Suppressor macrophage treated with lipopolysaccharide for 4 hours (primary cell): ENCODE data around the gene SETMAR.
"Not testable (repeated sequence)": the region's sequence is repeated elsewhere in the genome, so short reads cannot be mapped to it uniquely, and the experiment has no call there.

Experiments
- DNase-seq: peaks from one replicate; pipeline ENCODE4 v3.0.0-alpha.2; 2020

Gene SETMAR

DNA sequence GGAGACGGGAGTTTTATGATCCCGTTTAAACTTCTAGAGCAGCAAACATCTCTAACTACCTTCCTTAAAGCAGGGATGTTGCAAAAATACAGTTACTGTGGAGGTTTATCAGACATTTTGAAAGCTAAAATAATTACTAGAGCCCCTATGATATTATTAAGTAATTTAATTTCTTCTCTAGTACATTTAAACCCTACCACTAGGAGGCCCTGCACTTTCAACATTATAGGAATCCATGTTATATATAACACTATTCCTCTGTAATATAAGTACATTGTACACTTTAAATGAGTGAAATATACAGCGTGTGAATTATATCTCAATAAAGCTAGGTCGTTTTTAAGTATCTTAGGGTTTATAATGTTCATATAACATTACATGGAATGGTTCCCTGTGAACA is 11.5 kb downstream of the SETMAR start:
- peak; percentile 18 for DNase-seq

DNA sequence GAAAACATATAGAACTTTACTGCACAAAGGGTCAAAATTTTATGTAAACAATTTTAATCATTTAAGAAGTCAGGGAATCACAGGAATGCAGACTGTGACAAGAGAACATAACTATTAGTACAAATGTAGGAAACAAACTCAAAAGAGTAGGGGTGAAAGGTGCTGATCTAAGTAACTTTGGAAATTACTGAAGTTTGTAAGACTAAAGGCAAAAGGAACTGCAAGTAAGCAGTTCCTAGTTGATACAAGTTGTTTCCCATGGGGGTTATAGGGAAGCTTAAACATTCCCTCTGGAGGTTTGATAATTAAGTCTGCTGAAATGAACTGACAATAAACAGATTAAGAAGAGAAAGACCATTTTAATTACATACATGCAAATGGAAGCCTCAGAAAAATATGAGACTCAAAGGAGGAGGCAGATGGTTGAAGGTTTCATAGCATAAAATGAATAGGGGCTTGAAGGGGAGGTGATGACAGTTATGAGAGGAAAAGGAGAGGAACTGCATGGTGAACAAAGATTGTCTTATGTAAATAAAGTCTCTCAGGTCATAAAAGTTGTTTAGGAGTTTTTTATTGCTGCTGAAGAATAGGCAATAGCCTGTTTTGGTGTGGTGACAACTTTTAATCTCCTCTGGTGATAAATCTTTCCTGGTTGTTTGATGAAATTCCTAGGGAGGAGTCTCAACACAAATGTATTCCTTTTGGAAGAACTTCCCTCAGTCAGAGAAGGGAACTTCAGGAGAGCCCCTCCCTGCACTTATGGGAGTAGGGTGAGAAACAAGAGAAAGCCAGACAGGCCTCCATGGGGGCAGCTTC is 17.1 kb downstream of the SETMAR start:
- peak; percentile 29 for DNase-seq

DNA sequence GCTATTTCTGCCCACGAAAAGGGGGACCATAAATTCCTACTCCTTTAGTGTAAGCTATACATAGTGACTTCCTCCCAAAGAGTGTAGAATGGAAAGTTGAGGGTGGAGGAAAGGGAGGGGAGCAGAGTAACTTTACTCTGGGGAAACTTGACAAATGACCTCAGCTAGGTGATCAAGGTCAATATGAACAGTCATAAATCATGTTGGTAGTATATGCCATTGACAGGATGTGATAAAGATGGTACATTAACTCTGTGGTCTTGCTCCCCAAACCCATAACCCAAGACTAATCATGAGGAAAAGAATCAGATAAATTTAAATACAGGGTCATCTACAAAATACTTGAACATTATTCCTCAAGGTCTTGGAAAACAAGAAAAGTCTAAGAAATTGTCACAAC is 18.6 kb downstream of the SETMAR start:
- DNase-seq, result no peak

DNA sequence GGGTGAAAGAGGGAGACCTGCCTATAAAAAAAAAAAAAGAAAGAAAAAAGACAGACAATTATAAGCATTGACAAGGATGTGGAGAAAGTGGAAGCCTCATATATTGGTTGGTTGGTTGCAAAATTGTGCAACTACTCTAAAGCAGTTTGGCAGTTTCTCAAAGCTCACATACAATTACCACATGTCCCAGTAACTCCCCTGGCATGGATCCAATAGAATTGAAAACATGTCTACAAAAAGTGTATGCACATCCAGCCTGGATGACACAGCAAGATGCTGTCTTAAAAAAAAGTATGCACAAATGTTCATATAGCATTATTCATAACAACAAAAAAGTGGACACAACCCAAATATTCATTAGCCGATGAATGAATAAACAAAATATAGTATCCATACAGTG is 19.5 kb downstream of the SETMAR start:
- peak; percentile 85 for DNase-seq

DNA sequence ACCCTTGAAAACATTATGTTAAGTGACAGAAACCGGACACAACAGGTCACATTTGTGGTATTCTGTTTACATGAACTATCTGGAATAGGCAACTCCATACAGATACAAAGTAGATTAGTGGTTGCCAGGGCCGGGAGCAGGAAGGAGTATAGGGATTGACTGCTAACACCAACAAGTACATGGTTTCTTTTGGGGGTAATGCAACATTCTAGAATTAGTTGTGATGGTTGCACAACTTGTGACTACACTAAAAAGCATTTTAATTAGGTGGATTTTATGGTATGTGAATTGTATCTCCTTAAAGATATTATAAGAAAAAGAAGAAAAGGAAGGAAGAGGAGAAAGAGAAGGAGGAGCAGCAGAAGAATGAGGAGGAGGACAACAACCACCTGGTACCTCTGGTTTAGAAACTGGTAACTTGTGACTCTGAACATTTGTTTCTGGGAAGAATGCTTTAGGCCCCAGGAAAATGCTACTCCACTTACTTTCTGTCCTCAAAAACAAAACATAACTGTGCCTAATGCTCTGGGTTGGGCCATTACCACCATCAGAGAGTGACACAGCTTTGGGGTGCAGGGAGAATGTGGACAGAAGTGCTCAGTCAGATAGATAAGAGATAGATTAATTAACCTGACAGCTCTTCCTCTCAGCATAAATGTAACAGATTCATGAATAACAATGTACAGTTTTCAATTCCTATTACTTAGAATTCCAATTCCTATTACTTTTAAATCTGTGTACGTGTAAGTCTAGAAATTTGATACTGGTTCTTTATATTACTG is 20.3 kb downstream of the SETMAR start:
- DNase-seq, result no peak

DNA sequence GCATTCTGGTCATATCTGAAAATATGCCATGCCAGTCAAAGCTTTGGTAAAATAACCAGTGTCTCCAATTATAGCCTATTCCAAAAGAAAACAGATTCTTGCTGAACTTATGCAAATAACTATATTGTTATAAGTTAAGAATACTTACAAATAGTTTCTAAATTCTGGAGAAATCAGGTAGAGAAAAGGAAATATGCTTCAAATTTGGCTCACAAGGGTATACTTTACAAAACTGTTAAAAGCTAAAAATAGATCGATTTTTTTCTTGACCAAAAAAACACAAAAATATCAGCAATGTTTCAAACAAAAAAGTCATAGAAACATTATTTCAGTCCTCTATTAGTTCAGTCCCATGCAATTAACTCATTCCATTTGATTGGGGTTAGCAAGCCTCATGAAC is 23.7 kb downstream of the SETMAR start:
- DNase-seq, result no peak

DNA sequence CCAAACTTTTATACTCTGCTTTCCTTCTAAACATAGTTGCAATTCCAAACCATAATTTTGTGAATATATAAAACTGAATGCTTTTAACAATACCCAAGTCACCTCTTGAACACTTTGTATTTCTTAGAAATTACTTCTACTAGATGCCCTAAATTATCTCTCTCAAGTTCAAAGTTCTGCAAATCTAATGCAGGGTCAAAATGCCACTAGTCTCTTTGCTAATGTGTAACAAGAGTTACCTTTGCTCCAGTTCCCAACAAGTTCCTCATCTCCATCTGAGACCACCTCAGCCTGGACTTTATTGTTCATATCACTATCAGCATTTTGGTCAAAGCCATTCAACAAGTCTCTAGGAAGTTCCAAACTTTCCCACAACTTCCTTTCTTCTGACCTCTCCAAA is 26.6 kb downstream of the SETMAR start:
- not testable (repeated sequence) for DNase-seq

DNA sequence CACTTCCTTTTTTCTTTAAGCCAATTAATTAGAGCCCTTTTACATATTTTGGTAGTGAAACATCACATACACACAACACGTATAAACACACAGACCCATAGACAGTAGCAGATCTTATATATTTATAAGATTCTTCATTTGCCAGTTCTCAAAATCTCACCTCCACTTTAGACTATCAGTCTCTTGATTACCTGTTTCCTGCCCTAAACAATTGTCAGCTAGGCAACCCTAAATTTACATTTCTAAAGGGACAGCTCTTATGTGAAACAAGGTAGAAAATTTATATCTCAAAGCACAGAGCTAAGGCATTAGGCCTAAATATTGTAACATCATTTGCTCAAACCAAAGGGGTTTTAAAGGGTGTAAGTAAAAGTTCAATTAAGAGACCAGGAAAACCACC is 28.9 kb downstream of the SETMAR start:
- no peak for DNase-seq

DNA sequence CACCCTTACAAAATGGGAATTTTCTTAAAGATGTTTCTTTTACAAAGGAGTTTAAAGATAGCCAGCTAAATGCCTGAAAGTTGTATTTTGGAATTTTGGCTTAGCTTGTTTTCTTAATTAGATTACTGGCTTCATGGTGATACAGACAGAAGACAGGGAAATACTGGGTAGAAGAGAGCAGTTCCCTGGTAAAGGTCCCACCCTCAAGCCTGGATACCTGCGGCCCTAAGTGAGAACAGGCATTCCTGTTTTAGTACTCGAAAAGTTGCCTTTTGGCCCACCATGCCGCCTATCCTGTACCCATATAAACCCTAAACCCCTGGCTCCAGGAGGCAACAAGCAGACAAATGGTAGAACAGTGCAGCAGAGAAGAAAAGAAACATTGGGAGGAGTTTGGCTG is 29.4 kb downstream of the SETMAR start:
- no peak for DNase-seq

DNA sequence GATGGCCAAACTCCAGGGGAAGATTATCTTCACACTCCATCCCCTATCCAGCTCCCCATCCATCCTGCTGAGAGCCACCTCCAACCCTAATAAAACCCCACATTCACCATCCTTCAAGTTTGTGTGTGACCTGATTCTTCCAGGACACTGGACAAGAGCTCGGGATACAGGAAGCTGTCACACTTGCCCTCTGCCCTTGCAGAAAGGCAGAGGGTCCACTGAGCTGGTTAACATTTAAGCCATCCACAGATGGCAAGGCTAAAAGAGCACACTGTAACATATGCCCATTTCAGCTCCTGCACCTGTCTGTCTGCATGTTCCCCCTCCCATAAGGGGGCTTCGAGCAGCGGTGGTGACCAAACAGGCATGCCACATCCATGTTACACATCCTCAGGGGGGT is 29.8 kb downstream of the SETMAR start:
- DNase-seq, result no peak

DNA sequence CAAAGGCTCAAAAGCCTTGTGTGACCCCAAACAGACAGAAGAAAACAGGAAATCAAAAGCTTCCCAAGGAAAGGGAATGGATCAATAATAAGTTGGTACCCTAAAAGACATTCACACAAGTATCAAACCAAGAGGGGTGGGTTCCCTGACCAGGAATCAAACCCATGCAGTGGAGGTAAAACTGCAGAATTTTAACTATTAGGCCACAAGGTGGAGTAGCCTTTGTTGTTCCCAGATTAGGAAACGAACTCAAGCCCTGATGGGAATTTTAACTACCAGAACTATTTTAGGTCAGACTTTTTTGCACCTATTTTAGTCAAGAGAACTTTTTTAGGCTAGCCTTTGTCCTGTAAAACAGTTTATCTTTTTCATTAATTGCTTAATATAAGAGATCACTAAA is 31.4 kb downstream of the SETMAR start:
- DNase-seq, result no peak

DNA sequence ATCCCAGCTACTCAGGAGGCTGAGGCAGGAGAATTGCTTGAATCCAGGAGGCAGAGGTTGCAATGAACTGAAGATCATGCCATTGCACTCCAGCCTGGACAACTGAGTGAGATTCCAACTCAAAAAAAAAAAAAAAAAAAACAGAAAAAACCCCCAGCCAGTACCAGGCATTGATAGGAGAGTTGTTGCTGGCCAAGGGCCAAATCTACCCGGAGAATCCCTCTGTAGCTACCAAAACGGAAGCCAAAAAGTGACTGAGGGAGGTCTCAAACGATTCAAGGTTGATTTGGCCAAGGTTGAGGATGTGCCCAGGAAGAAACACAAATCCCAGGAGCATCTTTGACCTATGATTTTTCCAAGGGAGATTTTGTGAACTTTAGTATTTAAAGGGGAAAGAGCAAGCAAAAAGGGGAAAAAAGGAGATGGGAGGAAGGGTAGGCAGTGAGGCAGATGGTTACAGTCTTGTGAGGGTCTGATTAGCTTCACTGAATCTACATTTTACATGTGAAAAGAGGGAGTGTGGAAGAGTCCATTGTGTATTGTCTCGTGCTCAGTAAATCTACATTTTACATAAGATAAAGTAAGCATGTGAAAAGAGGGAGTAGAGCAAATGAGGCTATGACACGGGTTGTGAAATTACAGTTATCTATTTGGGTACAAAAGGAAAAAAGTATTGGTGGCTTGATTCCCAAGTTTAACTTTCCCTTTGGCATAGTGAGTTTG is 32.8 kb downstream of the SETMAR start:
- no peak for DNase-seq

DNA sequence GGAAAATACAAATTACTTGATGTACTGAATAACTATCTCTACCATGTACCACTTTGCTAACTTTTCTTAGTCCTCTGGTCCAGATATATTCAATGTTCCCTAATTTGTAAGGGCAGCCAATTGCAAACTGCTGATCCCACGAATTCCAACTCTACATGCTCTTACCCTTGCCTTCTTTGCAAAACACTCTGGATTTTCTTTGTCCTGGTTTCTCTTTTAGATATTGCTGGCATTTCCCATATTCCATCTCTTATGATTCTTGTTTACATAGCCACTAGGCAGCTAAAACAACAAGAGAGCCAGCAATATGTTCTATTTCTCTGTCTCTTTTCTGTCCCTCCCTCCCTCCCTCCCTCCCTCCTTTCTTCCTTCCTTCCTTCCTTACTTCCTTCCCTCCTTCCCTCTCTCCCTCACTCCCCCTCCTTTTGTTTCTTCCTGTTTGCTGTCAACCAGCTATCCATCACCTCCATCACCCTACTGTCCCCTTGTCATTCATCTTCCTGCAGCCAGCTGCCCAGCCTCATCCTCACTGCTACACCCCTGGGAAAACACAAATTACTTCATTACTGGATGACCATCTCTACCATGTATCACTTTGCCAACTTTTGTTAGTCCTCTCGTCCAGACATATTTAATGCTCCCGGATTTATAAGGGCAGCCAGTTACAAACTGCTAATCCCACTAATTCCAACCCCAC is 33.8 kb downstream of the SETMAR start:
- no peak for DNase-seq

DNA sequence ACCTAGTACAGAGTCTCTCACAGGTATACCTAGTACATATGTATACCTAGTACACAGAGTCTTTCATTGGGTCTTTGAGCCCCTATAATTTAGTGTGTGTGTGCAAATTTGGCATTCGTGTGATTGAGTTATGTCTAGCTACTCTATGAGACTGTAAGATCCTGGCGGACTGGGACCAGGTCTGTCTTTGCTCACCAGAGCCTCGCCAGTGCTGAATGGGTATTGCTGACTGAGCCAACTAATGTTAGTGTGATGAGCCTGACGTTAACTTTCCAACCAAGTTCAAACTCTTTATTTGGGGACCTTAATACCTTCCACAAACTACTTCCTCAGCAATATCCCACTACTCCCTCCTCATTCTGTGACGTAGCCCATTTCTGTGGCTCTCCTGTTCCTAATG is 35.6 kb downstream of the SETMAR start:
- DNase-seq, result no peak

DNA sequence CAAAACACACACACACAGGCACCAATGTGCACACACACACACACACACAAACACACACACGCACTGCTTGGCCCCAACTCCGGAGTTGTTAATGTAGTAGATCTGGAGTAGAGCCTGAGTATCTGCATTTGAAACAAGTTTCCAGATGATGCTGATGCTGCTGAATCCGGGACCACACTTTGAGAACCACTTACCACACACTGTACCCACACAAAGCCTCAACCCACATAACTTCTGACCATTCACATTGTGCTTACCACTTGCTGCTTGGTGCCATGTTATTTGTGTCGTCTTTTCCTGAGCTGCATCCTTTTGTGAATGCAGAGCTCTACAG is 36.9 kb downstream of the SETMAR start:
- no peak for DNase-seq

DNA sequence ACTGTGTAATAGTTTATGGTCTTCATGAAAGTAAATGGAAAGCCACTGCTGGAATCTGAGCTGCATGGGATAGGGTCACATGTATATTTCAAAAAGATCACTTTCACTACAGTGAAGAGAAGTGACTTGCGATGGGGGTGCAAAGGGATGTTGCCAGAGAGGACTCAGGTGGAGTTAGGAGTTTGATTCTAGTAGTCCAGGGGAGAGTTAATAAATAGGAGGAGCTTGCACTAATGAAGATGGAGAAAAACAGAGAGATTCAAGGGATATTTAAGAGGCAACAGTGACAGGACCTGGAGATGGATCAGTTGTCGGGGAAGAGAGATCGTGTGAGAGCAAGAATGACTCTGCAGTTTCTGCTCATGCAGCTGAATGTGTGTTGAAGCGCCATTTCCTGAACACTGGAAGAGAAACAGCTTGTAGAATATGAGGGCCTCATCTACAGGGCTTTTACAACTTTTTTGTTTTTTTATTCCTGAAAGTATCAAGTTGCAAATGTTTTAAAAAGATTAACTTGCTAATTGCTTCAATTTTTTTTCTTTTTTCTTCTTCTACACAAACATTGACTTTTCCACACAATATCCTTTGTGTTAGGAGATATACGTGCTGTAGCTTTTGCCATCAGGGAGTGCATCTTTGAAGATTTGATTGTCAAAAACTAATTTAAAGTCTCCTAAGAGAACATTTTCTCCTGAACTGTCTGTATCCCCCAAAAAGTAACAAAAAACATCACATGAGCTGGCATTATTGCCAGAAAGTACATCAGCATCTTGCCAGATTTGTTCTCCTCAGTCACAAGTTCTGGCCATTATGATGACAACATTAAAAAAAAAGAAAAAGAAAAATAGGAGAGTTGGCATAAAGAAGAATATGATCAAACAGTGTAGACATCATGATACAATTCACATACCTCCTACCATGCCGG is 37.5 kb downstream of the SETMAR start:
- peak; percentile 34 for DNase-seq

DNA sequence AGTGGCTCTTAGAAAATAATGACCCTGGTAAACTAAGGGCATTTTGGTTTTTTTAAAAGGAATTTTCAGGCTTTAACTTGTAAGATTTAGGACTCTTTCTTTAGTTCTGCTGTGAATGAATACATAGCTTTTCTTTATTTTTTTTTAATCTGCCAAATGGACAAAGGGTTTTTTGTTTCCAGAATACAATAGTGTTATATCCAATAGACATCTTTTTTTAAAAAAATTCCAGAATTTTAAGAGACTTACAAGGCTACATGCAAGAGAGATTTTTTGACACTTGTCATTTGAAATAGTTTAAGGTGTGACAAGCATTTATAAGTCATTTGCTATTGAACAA is 38.1 kb downstream of the SETMAR start:
- DNase-seq, result no peak

DNA sequence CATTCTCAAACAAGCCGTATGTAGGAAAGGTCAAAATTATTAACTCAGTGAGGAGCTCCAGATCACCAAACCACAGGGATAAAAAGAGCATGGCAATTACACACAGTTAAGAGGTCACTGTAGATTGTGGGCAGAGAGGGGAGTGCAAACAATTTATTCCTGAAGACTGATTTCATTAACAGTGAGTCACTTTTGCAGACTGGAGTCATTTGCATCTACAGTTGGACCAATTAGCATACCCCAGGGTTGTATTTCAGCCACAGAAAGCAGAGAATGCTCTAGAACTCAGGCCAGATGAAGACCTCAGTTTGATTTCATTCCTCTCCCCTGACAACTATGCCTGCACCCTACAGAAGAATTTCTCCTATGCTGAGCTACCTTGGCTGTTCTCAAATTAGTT is 40.1 kb downstream of the SETMAR start:
- DNase-seq, result no peak

DNA sequence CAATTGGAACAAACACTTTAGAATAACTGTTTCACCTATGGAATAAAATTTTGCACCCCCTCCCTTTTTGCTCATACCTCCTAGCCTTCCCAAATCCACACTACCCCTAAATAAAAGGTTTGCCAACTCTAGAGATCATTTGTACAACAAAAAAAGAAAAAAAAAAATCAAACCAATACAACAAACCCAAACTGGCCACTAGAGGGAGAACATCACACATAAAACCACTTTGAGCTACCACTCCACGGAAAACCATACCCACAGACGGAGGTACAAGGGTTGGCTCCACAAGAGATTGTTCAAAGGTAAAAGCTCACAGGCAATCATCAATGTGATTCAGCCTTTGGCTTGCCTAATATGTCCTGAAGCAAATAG is 47.6 kb downstream of the SETMAR start:
- peak; percentile 83 for DNase-seq

DNA sequence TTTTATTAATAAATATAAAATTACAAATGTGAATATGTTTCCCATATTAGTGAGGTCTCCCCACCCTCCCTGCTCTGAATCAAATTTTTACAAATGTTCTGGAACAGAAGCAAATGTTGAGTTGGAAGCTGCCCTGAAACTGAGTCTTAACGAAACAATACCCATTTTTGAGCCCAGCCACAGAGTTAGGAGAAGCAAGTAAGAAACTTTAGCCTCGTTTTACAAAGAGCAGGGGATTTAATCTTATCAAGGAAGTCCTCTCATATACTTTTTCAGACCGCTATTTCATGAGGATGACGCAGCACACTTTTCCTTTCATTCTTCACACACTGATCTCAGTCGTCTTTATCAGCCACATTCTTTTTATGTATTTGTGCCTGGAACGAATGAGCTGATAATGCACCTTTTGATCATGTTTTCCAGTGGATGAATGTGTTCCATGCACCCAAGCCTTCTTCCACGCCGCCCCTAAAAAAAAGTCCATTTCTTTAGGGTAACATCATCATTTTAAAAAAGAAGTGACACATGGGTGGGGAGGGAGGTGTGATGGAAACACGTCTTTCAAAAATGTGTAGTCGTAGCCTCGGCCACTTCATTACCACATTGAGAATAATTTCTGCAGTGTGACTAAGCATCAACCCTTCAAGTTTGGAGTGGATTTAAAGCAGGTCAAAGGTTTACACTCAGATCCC is 48.1 kb downstream of the SETMAR start:
- DNase-seq, result peak; percentile 70

DNA sequence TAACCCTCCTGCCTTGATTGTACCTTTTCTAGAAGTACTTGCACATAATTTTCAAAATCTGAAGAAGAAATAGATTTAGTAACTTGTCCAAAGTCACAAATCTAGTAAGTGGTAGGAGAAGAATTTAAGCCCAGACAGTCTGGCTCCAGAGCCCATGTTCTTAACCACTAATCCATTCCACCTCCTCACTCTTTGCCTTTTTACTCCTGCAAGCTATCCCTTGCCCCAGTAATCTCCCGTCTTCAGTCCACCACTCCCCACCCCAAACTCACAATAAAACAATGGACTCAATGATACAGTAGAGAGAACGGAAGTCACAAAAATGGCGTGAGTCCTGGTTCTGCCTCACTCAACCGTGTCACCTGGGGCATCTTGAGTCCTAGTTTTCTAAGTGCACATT is 48.7 kb downstream of the SETMAR start:
- no peak for DNase-seq
